T-helper 9 cell (primary cell): ENCODE measurements around the gene SALL1.

ENCODE experiments used
- DNase-seq: peaks from one replicate; pipeline ENCODE4 v3.0.0-alpha.2; 2020

SALL1 gene

GRCh38 chr16:51107742-51108141, 43.3 kb downstream of the SALL1 start:
- DNase-seq, result no peak

GRCh38 chr16:51106535-51106934, 44.5 kb downstream of the SALL1 start:
- DNase-seq, result no peak

GRCh38 chr16:51103590-51103989, 47.5 kb downstream of the SALL1 start:
- no peak for DNase-seq

- no peak for DNase-seq
Measured at GRCh38 chr16:51097729-51098128, 53.3 kb downstream of the SALL1 start.

- DNase-seq, result no peak
Measured at GRCh38 chr16:51095890-51096626, 55.0 kb downstream of the SALL1 start.

- DNase-seq, result no peak
Measured at GRCh38 chr16:51095084-51095881, 55.8 kb downstream of the SALL1 start.

- DNase-seq, result no peak
Measured at GRCh38 chr16:51093726-51094280, 57.3 kb downstream of the SALL1 start.
